Left cardiac atrium (tissue), 4 donors: ENCODE data around the gene TBX2. TPM values are rescaled to one million over a fixed set of nuclear protein-coding genes. Genes with fewer than 3 reads are reported as not detected.
"Not testable (repeated sequence)": the region's sequence is repeated elsewhere in the genome, so short reads cannot be mapped to it uniquely, and the experiment has no call there.

Experiments used
- ATAC-seq, 2 donors: fragments of 200-7000 bp; cut with Tn5 transposase; one replicate each; pipeline ENCODE4 v1.9.1; 2020; ENCODE audit warnings: mild to moderate bottlenecking in 2 of 2, moderate library complexity in 2 of 2
- DNase-seq: peaks from one replicate; pipeline ENCODE4 v3.0.0-alpha.2; 2020
- intact Hi-C, 2 donors: fragments of 100-400 bp; cut with DNase I; formaldehyde crosslinking; loops; one replicate each; pipeline versions ENCODE4 v1.14.1 to v1.15.1; 2022 to 2023
- total RNA-seq, 2 donors: library from RNA; stranded (reverse); fragmentation: NEBNext Ultra II Directional; extraction: Animal tissue kit (Norgen Biotek cat#: 25700); gene quantifications; one replicate each; pipeline ENCODE4 v1.2.1, GENCODE V29; 2021
- donor health status: DM: no; HTN: yes; CAD: no.
- donor health status: DM: no; HTN: yes; CAD: no; lungs with severe emphysema.
- donor health status: DM: yes; HTN: yes; CAD: no.
- donor health status: Dilated cardiomyopathy.

The TBX2 gene
- total RNA-seq, 2 donors from 2014 or later = 12.1 to 17.0 TPM

GRCh38 chr17:61418449-61418848 lies 18.8 kb downstream of the TBX2 start:
- no peak for DNase-seq
- ATAC-seq = no peak
- intact Hi-C loops = loop anchor here (5.0 to 10.0 kb wide), 4 partner anchors 134 to 649 kb away; partner anchors contain the start of gene MED13 (in 1 of the 2)

GRCh38 chr17:61419496-61420046 lies 19.9 kb downstream of the TBX2 start:
- intact Hi-C loops = loop anchor here (5.0 to 10.0 kb wide), 4 partner anchors 133 to 648 kb away; partner anchors contain the start of gene MED13 (in 1 of the 2)
- ATAC-seq = no peak
- DNase-seq = no peak

- intact Hi-C loops = no loop called here
- DNase-seq (no peak), ATAC-seq (no peak)
Observed at GRCh38 chr17:61420052-61420451, 20.4 kb downstream of the TBX2 start.

- DNase-seq (no peak), ATAC-seq (no peak)
- intact Hi-C loops = no loop called here
Observed at GRCh38 chr17:61420745-61421398, 21.2 kb downstream of the TBX2 start.

- intact Hi-C loops = no loop called here
- no peak for ATAC-seq
- no peak for DNase-seq
Observed at GRCh38 chr17:61421460-61421859, 21.8 kb downstream of the TBX2 start.

- DNase-seq (no peak), ATAC-seq (no peak)
- intact Hi-C loops = no loop called here
Observed at GRCh38 chr17:61422116-61422799, 22.6 kb downstream of the TBX2 start.

- intact Hi-C loops = no loop called here
- DNase-seq = no peak
- no peak for ATAC-seq
Observed at GRCh38 chr17:61422869-61423268, 23.2 kb downstream of the TBX2 start.

- intact Hi-C loops = no loop called here
- ATAC-seq = no peak
- no peak for DNase-seq
Observed at GRCh38 chr17:61423967-61424649, 24.5 kb downstream of the TBX2 start.

- DNase-seq = no peak
- intact Hi-C loops = no loop called here
- ATAC-seq = no peak
Observed at GRCh38 chr17:61425682-61426481, 26.2 kb downstream of the TBX2 start.

- no peak for DNase-seq
- ATAC-seq = no peak
- intact Hi-C loops = no loop called here
Observed at GRCh38 chr17:61426482-61427304, 27.1 kb downstream of the TBX2 start.

- no peak for ATAC-seq
- no peak for DNase-seq
- intact Hi-C loops = no loop called here
Observed at GRCh38 chr17:61427567-61427966, 27.9 kb downstream of the TBX2 start.

- ATAC-seq = no peak
- no peak for DNase-seq
- intact Hi-C loops = no loop called here
Observed at GRCh38 chr17:61429274-61429673, 29.6 kb downstream of the TBX2 start.

GRCh38 chr17:61429831-61430230 lies 30.2 kb downstream of the TBX2 start:
- intact Hi-C loops, DNase-seq, ATAC-seq: not testable (repeated sequence)

GRCh38 chr17:61431594-61432311 lies 32.1 kb downstream of the TBX2 start:
- DNase-seq (no peak), ATAC-seq (no peak)
- intact Hi-C loops = no loop called here

- no peak for DNase-seq
- intact Hi-C loops = no loop called here
- ATAC-seq = no peak
Observed at GRCh38 chr17:61436273-61436672, 36.6 kb downstream of the TBX2 start.

GRCh38 chr17:61436995-61437704 lies 37.5 kb downstream of the TBX2 start:
- DNase-seq = no peak
- intact Hi-C loops = no loop called here
- ATAC-seq = no peak

- no peak for DNase-seq
- no peak for ATAC-seq
- intact Hi-C loops = no loop called here
Observed at GRCh38 chr17:61440697-61441096, 41.1 kb downstream of the TBX2 start.
